GM18498 (cell line): Measurements from ENCODE around the gene PRR4.

Experiments used
- ATAC-seq: cut with Tn5 transposase; IDR thresholded peaks from one replicate; pipeline ENCODE4 v1.9.1; 2021; ENCODE audit warnings: mild to moderate bottlenecking, moderate library complexity; ENCODE audit not compliant: unreplicated experiment

Gene PRR4

GRCh38 chr12:10849425-10849878 is at the start of gene PRR4:
TSS of gene PRR4 (minus strand) at chr12:10849475. CDS start at chr12:10849437, 38 bp downstream.
- ATAC-seq = no peak

- ATAC-seq = no peak
These were observed 47.6 kb upstream of the PRR4 start for GRCh38 chr12:10896854-10897253.

GRCh38 chr12:10891937-10892336 is 42.7 kb upstream of the PRR4 start:
- ATAC-seq = no peak

- ATAC-seq = no peak
These were observed 40.0 kb upstream of the PRR4 start for GRCh38 chr12:10889226-10889625.

- no peak for ATAC-seq
These were observed 34.9 kb upstream of the PRR4 start, which contains the start of gene PRH1 for GRCh38 chr12:10884086-10884725. TSS of gene PRH1 (minus strand) at chr12:10884255. CDS start at chr12:10884217, 38 bp downstream.

- ATAC-seq = no peak
These were observed 24.1 kb upstream of the PRR4 start for GRCh38 chr12:10873378-10873777.

- ATAC-seq = no peak
These were observed 18.1 kb upstream of the PRR4 start for GRCh38 chr12:10867381-10867780.

- no peak for ATAC-seq
These were observed 14.4 kb upstream of the PRR4 start for GRCh38 chr12:10863512-10864218.

GRCh38 chr12:10861366-10861765 is 12.1 kb upstream of the PRR4 start:
- ATAC-seq = no peak

- no peak for ATAC-seq
These were observed 6.5 kb upstream of the PRR4 start for GRCh38 chr12:10855807-10856206.

GRCh38 chr12:10853776-10854175 is 4.5 kb upstream of the PRR4 start:
- ATAC-seq = no peak

GRCh38 chr12:10851243-10851858 is 2.1 kb upstream of the PRR4 start:
- no peak for ATAC-seq

- no peak for ATAC-seq
These were observed 1.5 kb downstream of the PRR4 start for GRCh38 chr12:10847744-10848143.

GRCh38 chr12:10842862-10843261 is 6.4 kb downstream of the PRR4 start:
- no peak for ATAC-seq

- ATAC-seq = no peak
These were observed 10.8 kb downstream of the PRR4 start for GRCh38 chr12:10838461-10838860.

GRCh38 chr12:10829994-10830393 is 19.3 kb downstream of the PRR4 start:
- no peak for ATAC-seq

- no peak for ATAC-seq
These were observed 23.0 kb downstream of the PRR4 start, which contains the start of gene TAS2R10 for GRCh38 chr12:10826258-10826657. TSS of gene TAS2R10 (minus strand) at chr12:10826358. CDS start at chr12:10826269, 89 bp downstream.

GRCh38 chr12:10824957-10825356 is 24.3 kb downstream of the PRR4 start:
- no peak for ATAC-seq

- no peak for ATAC-seq
These were observed 37.3 kb downstream of the PRR4 start for GRCh38 chr12:10811883-10812536.

GRCh38 chr12:10810068-10810467 is 39.2 kb downstream of the PRR4 start, which contains the start of gene TAS2R9:
TSS of gene TAS2R9 (minus strand) at chr12:10810168. CDS start at chr12:10810075, 93 bp downstream.
- ATAC-seq = no peak

- ATAC-seq = no peak
These were observed 42.1 kb downstream of the PRR4 start, which contains the start of gene TAS2R8 for GRCh38 chr12:10807186-10807585. TSS of gene TAS2R8 (minus strand) at chr12:10807286. CDS start at chr12:10806980, 306 bp downstream.
